CD4-positive, alpha-beta memory T cell (primary cell): ENCODE measurements around the gene EOGT. TPM values are rescaled to one million over a fixed set of nuclear protein-coding genes. Genes with fewer than 3 reads are reported as not detected.

Experiments used
- CTCF ChIA-PET: fragments of 350-600 bp; sonication (Branson Sonifier 250); formaldehyde crosslinking; loops from one replicate; lab custom pipeline; 2021; ENCODE audit warnings: inconsistent platforms; ENCODE audit not compliant: partially characterized antibody; lab: Charles Lee
- POLR2A ChIA-PET: fragments of 350-600 bp; sonication (Branson Sonifier 250); formaldehyde crosslinking; loops from one replicate; lab custom pipeline; 2021; ENCODE audit not compliant: partially characterized antibody; lab: Charles Lee
- DNase-seq, 5 donors: peaks; one replicate each; pipeline versions ENCODE4 v3.0.0 to v3.0.0-alpha.2; 2020 to 2022; ENCODE audit warnings: mixed read lengths in 1 of 5
- H3K27ac ChIP-seq: one replicate; pipeline ENCODE4 v1.7.0; 2013; ENCODE audit warnings: low read depth, low read length
- H3K27me3 ChIP-seq: 2 replicates; pipeline ENCODE4 v1.7.0; 2013; ENCODE audit warnings: mild to moderate bottlenecking, low read length, moderate library complexity; ENCODE audit not compliant: insufficient read depth
- H3K36me3 ChIP-seq: 2 replicates; pipeline ENCODE4 v1.7.0; 2013; ENCODE audit warnings: mild to moderate bottlenecking, low read length, moderate library complexity; ENCODE audit not compliant: insufficient read depth
- H3K4me1 ChIP-seq: 2 replicates; pipeline ENCODE4 v1.7.0; 2013; ENCODE audit warnings: mild to moderate bottlenecking, low read length, moderate library complexity; ENCODE audit not compliant: insufficient read depth
- H3K4me3 ChIP-seq, 2 donors: one replicate each; pipeline ENCODE4 v1.7.0; 2013; ENCODE audit warnings: low read length in 2 of 2, mild to moderate bottlenecking in 1 of 2
- H3K9me3 ChIP-seq, 2 donors: one replicate each; pipeline ENCODE4 v1.7.0; 2013; ENCODE audit warnings: low read length in 2 of 2, control low read depth in 1 of 2; ENCODE audit not compliant: control insufficient read depth in 1 of 2
- H3K27ac Mint-ChIP-seq, 7 donors: one replicate each; pipeline ENCODE4 v1.8.0; 2020 to 2021; ENCODE audit warnings: mixed read lengths in 7 of 7, mild to moderate bottlenecking in 6 of 7, inconsistent platforms in 3 of 7, moderate library complexity in 3 of 7
- H3K27me3 Mint-ChIP-seq, 2 donors: one replicate each; pipeline ENCODE4 v1.8.0; 2020 to 2021; ENCODE audit warnings: mixed read lengths in 2 of 2
- H3K36me3 Mint-ChIP-seq, 2 donors: one replicate each; pipeline ENCODE4 v1.8.0; 2020 to 2021; ENCODE audit warnings: mixed read lengths in 2 of 2, inconsistent platforms in 1 of 2, mild to moderate bottlenecking in 1 of 2
- H3K4me1 Mint-ChIP-seq, 4 donors: one replicate each; pipeline ENCODE4 v1.8.0; 2020 to 2021; ENCODE audit warnings: mixed read lengths in 4 of 4, mild to moderate bottlenecking in 1 of 4
- H3K4me3 Mint-ChIP-seq, 8 donors: one replicate each; pipeline ENCODE4 v1.8.0; 2020 to 2021; ENCODE audit warnings: mixed read lengths in 8 of 8, mild to moderate bottlenecking in 7 of 8, moderate library complexity in 6 of 8, inconsistent platforms in 3 of 8
- H3K9me3 Mint-ChIP-seq, 8 donors: one replicate each; pipeline ENCODE4 v1.8.0; 2020 to 2021; ENCODE audit warnings: mixed read lengths in 8 of 8, mild to moderate bottlenecking in 5 of 8, inconsistent platforms in 3 of 8, moderate library complexity in 1 of 8
- intact Hi-C: fragments of 100-400 bp; cut with micrococcal nuclease; formaldehyde crosslinking; loops from one replicate; pipeline ENCODE4 v1.15.1; 2023
- polyA plus RNA-seq, 2 donors: library from polyadenylated mRNA; unstranded; fragments of 300-500 nt; fragmentation: Illumina TruSeq; gene quantifications; one replicate each; pipeline ENCODE4 v1.2.3, GENCODE V29; 2021
- total RNA-seq, 2 experiments: library from RNA; stranded (reverse); gene quantifications; one replicate each; pipeline ENCODE4 v1.2.3, GENCODE V29; 2021

The EOGT gene
- total and polyA plus RNA-seq, 4 experiments from 2014 or later: 8.2 to 28.6 (median 18.0) TPM

DNA sequence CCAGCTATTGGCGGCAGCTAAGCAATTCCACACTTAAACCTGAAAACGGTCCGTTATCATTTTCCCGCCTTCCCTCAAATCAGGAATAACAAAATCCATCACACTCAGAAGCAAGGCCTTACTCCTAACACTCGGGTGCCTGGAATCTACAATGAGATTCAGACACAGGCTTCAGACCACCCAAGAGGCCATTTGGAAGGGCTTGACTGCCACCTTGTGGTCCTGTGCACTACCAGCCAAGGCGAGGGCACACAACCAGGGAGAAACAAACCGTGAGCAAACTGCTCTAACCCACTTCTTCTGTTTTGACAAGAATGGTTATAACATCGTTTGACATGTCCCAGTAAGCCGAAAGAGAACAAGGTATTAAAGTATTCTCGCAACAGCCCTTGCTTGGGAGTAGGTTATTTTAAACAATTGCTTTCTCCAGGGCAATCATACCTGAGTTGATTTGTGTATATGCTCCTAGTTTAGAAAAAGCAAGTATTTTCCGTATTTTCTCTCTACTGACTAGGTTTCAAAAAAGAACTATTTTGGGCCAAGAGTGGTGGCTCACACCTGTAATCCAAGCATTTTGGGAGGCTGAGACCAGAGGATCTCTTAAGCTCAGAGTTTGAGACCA lies 41.0 kb downstream of the EOGT start:
- Mint-ChIP-seq H3K9me3 (peaks cover 0 to 5% (median 0%) of the 10 kb centered on the region in 8 donors), H3K36me3 (peaks cover 7 to 11% of the 10 kb centered on the region in 2 donors), H3K27me3 (peaks cover 6 to 11% of the 10 kb centered on the region in 2 donors), H3K27ac (peak overlapping the region in 1 of 7 donors; percentile 7), H3K4me1 (no peaks in the 10 kb centered on the region), H3K4me3 (no peak overlapping the region)
- Histone ChIP-seq H3K36me3 (peaks cover 1% of the 10 kb centered on the region), H3K27ac (no peak overlapping the region), H3K27me3 (no peaks in the 10 kb centered on the region), H3K9me3 (no peaks in the 10 kb centered on the region), H3K4me3 (no peak overlapping the region), H3K4me1 (no peaks in the 10 kb centered on the region)
- intact Hi-C loops: no loop called here
- no peak for DNase-seq
- CTCF ChIA-PET: interaction anchor here (1.2 kb wide), 1 partner anchor 34 kb away, joined by 3 read pairs; no protein-coding TSS in a partner anchor
- POLR2A ChIA-PET: no interaction called here

DNA sequence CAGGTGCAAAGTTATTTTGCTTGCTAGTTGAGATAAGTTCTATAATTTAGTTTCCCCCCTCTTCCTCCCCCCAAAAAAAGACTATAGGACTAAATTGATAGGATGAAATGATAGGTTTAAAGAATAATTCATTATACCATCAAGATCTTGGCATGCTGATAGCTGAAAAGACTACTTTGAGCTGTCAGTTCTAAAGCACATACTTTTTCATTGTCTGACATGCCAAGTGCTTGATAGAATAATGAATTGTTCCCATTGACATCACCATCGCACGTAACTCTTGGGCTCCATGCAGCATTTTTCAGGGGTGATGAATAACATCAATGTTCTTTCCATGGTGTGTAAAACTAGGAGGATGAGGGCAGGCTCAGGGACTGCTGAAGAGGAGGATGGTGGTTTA lies 48.8 kb downstream of the EOGT start:
- CTCF ChIA-PET: no interaction called here
- no peaks in the 10 kb centered on the region for H3K36me3 Mint-ChIP-seq
- Histone ChIP-seq H3K27ac (no peak overlapping the region), H3K36me3 (no peaks in the 10 kb centered on the region), H3K4me1 (no peaks in the 10 kb centered on the region), H3K27me3 (no peaks in the 10 kb centered on the region), H3K9me3 (no peaks in the 10 kb centered on the region), H3K4me3 (no peak overlapping the region)
- intact Hi-C loops: no loop called here
- no peak overlapping the region for H3K4me3 Mint-ChIP-seq
- POLR2A ChIA-PET: interaction anchor here (0.5 kb wide), 1 partner anchor 1287 kb away, joined by 3 read pairs; no protein-coding TSS in a partner anchor
- peaks cover 17% of the 10 kb centered on the region in 2 donors for H3K27me3 Mint-ChIP-seq
- no peak overlapping the region for H3K27ac Mint-ChIP-seq
- H3K4me1 Mint-ChIP-seq: no peaks in the 10 kb centered on the region
- H3K9me3 Mint-ChIP-seq: no peaks in the 10 kb centered on the region
- no peak for DNase-seq

DNA sequence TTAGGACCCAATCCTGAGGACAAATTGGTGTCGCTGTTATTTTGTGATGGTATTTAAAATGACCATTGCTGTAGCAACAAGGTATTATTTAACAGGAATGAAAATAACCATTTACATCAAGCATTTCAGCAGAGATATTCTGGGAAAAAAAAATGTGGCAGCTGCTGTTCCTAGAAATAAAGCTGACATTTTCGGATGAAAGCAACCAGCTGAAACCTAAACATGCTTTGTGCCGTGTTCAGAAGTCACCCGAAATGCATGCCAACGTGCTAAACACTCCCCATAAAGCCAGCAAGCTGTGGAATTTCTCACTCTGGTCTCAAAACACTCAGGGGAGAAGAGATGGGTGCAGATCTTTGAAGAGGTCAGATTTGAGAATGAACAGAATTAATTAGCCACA lies 49.6 kb downstream of the EOGT start:
- Histone ChIP-seq H3K9me3 (no peaks in the 10 kb centered on the region), H3K36me3 (no peaks in the 10 kb centered on the region), H3K27ac (no peak overlapping the region), H3K4me3 (no peak overlapping the region), H3K27me3 (no peaks in the 10 kb centered on the region), H3K4me1 (no peaks in the 10 kb centered on the region)
- peaks cover 17 to 20% of the 10 kb centered on the region in 2 donors for H3K27me3 Mint-ChIP-seq
- intact Hi-C loops: no loop called here
- POLR2A ChIA-PET: interaction anchor here (0.6 kb wide), 1 partner anchor 1194 kb away, joined by 4 read pairs; no protein-coding TSS in a partner anchor
- H3K36me3 Mint-ChIP-seq: no peaks in the 10 kb centered on the region
- no peak overlapping the region for H3K4me3 Mint-ChIP-seq
- H3K4me1 Mint-ChIP-seq: no peaks in the 10 kb centered on the region
- H3K9me3 Mint-ChIP-seq: no peaks in the 10 kb centered on the region
- no peak for DNase-seq
- H3K27ac Mint-ChIP-seq: no peak overlapping the region
- CTCF ChIA-PET: no interaction called here

DNA sequence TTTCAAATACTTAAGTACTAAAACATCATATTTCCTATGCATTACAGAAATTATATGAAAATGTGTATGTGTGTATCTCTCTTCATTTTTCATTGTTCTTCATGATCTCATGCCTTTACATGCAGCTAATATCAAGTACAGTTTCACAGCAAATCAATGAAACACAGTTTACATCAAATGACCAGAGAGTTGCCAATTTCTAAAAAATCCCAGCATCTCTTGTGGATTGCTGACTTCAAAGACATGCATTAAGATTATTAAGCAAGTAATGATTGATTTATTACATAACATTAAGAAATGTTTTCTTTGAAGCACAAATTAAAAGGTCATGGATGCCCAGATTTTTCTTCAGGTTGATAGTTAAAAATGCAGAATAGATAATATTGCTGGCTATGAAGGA lies 50.1 kb downstream of the EOGT start:
- ChIA-PET CTCF (no interaction called here), POLR2A (no interaction called here)
- Histone ChIP-seq H3K27me3 (no peaks in the 10 kb centered on the region), H3K4me3 (no peak overlapping the region), H3K36me3 (no peaks in the 10 kb centered on the region), H3K27ac (no peak overlapping the region), H3K9me3 (no peaks in the 10 kb centered on the region), H3K4me1 (no peaks in the 10 kb centered on the region)
- no peak for DNase-seq
- H3K27me3 Mint-ChIP-seq: peaks cover 14 to 22% of the 10 kb centered on the region in 2 donors
- H3K4me1 Mint-ChIP-seq: no peaks in the 10 kb centered on the region
- no peaks in the 10 kb centered on the region for H3K9me3 Mint-ChIP-seq
- no peaks in the 10 kb centered on the region for H3K36me3 Mint-ChIP-seq
- H3K27ac Mint-ChIP-seq: no peak overlapping the region
- intact Hi-C loops: no loop called here
- H3K4me3 Mint-ChIP-seq: no peak overlapping the region

DNA sequence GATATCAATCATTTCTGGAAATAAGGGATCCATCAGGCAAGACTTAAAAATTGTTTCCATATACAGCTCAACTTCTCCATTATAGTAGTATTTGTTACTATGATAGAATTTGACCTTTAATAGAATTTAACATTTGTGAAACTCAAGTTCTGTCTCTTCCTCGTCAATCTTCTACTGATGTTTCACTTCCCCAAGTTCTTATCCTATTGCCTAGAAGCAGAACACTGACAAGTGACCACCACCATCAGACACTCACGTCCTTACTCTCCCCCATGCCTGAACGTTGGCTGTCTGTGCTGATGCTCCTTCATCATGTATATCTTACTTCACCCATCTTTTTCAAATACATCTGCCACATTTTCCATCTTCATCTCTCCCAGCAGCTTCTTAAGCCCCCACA lies 54.6 kb downstream of the EOGT start:
- H3K4me1 ChIP-seq: no peaks in the 10 kb centered on the region
- Mint-ChIP-seq H3K4me1 (no peaks in the 10 kb centered on the region), H3K27ac (no peak overlapping the region), H3K36me3 (no peaks in the 10 kb centered on the region), H3K4me3 (no peak overlapping the region), H3K9me3 (peaks cover 0 to 4% (median 0%) of the 10 kb centered on the region in 8 donors), H3K27me3 (peaks cover 22 to 33% of the 10 kb centered on the region in 2 donors)
- no peak overlapping the region for H3K4me3 ChIP-seq
- H3K27ac ChIP-seq: no peak overlapping the region
- no peak for DNase-seq
- H3K36me3 ChIP-seq: no peaks in the 10 kb centered on the region
- CTCF ChIA-PET: no interaction called here
- intact Hi-C loops: no loop called here
- no peaks in the 10 kb centered on the region for H3K9me3 ChIP-seq
- no peaks in the 10 kb centered on the region for H3K27me3 ChIP-seq
- POLR2A ChIA-PET: no interaction called here

DNA sequence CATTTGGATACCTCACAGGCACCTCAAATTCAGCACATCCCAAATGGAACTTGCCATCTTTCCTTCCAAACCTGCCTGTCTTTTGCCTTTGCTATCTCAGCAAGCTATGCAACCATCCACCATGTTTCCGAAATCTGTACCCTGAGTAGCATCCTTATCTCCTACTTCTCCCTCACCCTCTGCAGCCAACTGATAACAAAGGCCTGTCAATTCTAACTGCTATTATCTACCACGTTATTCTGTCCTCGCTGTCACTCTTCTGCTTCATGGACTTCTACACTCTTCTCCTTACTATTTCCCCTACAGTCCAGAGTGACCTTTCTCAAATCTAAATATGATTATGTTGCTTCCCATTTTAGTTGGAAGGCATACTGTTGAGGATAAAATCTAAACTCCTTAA lies 55.6 kb downstream of the EOGT start:
- Histone ChIP-seq H3K4me3 (no peak overlapping the region), H3K9me3 (no peaks in the 10 kb centered on the region), H3K27ac (no peak overlapping the region), H3K36me3 (no peaks in the 10 kb centered on the region), H3K4me1 (no peaks in the 10 kb centered on the region), H3K27me3 (no peaks in the 10 kb centered on the region)
- Mint-ChIP-seq H3K9me3 (peaks cover 0 to 4% (median 0%) of the 10 kb centered on the region in 8 donors), H3K4me1 (no peaks in the 10 kb centered on the region), H3K27ac (no peak overlapping the region), H3K36me3 (no peaks in the 10 kb centered on the region), H3K4me3 (no peak overlapping the region), H3K27me3 (peaks cover 24 to 35% of the 10 kb centered on the region in 2 donors)
- intact Hi-C loops: no loop called here
- ChIA-PET POLR2A (no interaction called here), CTCF (no interaction called here)
- DNase-seq: no peak

DNA sequence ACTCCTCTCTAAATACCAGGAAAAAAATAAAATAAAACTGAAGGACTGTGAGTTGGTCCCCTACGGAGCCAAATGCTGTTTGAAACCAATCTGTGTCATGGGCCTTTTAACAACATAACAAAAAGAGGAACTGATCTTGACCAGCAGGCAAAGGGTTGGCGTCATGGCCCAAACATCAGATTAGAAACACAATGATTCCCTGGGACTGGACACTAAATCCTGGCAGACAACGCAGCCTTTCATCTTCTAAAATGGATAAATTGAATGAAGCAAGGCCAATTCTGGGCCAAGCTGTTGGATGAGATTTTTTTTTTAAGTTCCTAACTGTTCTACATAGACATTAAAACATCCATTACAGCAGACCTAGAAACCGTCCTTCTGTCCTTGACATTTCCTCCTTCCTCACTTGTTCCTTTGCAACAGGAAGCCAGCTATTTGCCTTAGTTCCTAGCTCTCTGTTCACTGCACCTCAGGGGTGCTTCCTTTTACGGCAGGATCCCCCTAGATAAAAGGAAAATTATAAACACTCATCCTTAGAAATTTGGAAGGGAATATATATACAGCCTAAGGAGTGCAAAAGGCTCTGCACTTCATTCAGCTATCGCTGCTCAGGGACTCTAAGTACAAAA lies 59.6 kb downstream of the EOGT start:
- POLR2A ChIA-PET: no interaction called here
- Histone ChIP-seq H3K4me3 (no peak overlapping the region), H3K4me1 (no peaks in the 10 kb centered on the region), H3K36me3 (no peaks in the 10 kb centered on the region), H3K9me3 (no peaks in the 10 kb centered on the region), H3K27me3 (no peaks in the 10 kb centered on the region), H3K27ac (no peak overlapping the region)
- CTCF ChIA-PET: no interaction called here
- no peaks in the 10 kb centered on the region for H3K4me1 Mint-ChIP-seq
- peaks cover 0 to 5% (median 0%) of the 10 kb centered on the region in 8 donors for H3K9me3 Mint-ChIP-seq
- no peaks in the 10 kb centered on the region for H3K36me3 Mint-ChIP-seq
- peaks cover 18 to 24% of the 10 kb centered on the region in 2 donors for H3K27me3 Mint-ChIP-seq
- H3K27ac Mint-ChIP-seq: no peak overlapping the region
- DNase-seq: no peak
- intact Hi-C loops: no loop called here
- H3K4me3 Mint-ChIP-seq: no peak overlapping the region
